Lower leg skin (tissue), 3 donors: ENCODE measurements around the gene SLC1A7.

Experiments
- POLR2A ChIP-seq, 2 donors: fragments of 450-650 bp; IDR thresholded peaks; one replicate each; pipeline ENCODE4 v1.6.1; 2016 to 2017; ENCODE audit warnings: antibody characterized with exemption in 2 of 2, mild to moderate bottlenecking in 1 of 2, moderate library complexity in 1 of 2
- TF ChIP-seq, protein P1 (sequence below), 3 donors: fragments of 450-650 bp; IDR thresholded peaks; one replicate each; pipeline ENCODE4 v1.5.1; 2016; ENCODE audit warnings: antibody characterized with exemption in 3 of 3, mild to moderate bottlenecking in 3 of 3, moderate library complexity in 2 of 3

- TF ChIP-seq, protein P1, sequence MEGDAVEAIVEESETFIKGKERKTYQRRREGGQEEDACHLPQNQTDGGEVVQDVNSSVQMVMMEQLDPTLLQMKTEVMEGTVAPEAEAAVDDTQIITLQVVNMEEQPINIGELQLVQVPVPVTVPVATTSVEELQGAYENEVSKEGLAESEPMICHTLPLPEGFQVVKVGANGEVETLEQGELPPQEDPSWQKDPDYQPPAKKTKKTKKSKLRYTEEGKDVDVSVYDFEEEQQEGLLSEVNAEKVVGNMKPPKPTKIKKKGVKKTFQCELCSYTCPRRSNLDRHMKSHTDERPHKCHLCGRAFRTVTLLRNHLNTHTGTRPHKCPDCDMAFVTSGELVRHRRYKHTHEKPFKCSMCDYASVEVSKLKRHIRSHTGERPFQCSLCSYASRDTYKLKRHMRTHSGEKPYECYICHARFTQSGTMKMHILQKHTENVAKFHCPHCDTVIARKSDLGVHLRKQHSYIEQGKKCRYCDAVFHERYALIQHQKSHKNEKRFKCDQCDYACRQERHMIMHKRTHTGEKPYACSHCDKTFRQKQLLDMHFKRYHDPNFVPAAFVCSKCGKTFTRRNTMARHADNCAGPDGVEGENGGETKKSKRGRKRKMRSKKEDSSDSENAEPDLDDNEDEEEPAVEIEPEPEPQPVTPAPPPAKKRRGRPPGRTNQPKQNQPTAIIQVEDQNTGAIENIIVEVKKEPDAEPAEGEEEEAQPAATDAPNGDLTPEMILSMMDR (IDR thresholded peaks at IDR 0.05), result no peak
- TF ChIP-seq POLR2A (IDR thresholded peaks at IDR 0.05), result no peak
These were observed 63.9 kb downstream of the SLC1A7 start for GRCh38 chr1:53078333-53079101.
